RCC 7860 (cell line): ENCODE measurements around the gene ZYG11B.
"Not testable (repeated sequence)": the region's sequence is repeated elsewhere in the genome, so short reads cannot be mapped to it uniquely, and the experiment has no call there.

Experiments
- DNase-seq: peaks from one replicate; pipeline ENCODE4 v3.0.0-alpha.2; 2015; ENCODE audit warnings: low spot score
- FAIRE-seq: peaks from 2 replicates; lab custom pipeline; 2012; peaks lifted over from hg19 to GRCh38; lab: Jason Lieb, UNC

ZYG11B gene

DNA sequence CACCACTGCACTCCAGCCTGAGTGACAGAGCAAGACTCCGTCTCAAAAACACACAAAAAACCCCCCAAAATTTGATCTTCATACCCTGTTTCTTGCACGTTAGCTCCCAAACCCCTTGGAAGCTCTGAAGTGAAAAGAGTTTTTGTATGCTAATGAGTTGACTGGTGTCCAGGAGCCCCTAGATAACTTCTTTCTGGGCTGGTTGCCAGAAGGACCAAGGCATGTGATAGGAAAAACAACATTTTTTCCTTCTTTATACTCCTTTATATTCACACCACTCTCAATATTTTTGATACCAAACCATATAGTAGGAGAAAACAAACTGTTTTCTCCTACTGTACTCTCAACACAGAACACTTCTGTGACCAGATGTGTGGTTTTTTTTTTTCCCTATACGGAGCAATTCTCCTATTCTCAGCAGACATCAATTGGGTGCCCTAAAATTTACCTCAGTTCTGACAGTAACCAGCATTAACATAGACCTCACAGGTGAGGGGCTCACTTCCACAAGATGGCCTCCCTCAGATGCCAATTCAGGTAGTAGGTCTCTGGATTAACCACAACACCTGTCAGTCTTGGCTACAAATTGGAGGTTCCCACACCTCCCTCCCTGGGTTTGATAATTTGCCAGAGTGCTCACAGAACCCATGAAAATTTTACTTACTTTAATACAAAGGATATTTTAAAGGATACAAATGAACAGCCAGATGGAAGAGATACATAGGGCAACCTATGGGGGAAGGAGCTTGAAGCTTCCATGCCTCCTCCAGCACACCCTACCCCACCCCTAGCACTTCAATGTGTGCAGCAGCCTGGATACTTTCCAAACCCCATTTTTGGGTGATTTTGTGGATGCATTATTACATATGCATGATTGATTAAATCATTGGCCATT lies 25.6 kb downstream of the ZYG11B start:
- FAIRE-seq (no peak), DNase-seq (no peak)

DNA sequence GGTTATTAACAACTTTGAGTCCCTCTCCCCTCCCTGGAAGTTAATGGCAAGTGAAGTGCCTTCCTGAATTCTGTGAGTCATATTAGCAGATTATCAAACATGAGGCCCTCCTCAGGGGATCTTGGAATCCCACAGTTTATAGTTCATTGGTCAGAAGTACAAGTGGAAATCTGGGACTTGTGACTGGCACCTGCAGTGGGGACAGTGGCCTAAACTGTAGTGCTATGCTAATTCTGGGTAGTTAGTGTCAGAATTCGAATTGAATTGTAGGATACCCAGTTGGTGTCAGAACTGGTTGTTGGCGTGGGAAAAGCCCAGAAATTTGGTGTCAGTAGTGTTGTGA lies 26.2 kb downstream of the ZYG11B start:
- no peak for DNase-seq
- FAIRE-seq, result no peak

DNA sequence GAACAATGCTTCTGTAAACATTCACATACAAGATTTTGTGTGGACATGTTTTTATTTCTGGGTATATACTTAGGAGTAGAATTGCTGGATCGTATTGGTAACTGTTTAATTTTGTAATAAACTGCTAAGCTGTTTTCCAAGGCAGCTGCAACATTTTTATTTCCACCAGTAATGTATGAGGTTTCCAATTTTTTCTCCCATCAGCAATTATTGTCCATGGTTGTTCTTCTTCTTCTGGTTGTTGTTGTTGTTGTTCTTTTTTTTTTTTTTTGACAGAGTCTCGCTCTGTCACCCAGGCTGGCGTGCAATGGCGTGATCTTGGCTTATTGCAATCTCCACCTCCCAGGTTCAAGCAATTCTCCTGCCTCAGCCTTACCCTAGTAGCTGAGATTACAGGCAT lies 26.9 kb downstream of the ZYG11B start:
- FAIRE-seq (no peak), DNase-seq (no peak)

GRCh38 chr1:52756020-52756419 lies 29.8 kb downstream of the ZYG11B start:
- DNase-seq (no peak), FAIRE-seq (no peak)

DNA sequence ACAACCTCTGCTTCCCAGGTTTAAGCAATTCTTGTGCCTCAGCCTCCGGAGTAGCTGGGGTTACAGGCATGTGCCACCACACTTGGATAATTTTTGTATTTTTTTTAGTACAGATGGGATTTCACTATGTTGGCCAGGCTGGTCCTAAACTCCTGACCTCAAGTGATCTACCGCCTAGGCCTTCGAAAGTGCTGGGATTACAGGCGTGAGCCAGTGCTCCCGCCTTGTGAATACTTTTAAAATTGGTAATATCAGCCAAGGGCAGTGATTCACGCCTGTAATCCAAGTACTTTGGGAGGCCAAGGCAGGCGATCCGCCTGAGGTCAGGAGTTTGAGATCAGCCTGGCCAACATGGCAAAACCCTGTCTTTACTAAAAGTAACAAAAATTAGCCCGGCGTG lies 33.7 kb downstream of the ZYG11B start:
- DNase-seq (no peak), FAIRE-seq (no peak)

- FAIRE-seq, result no peak
- no peak for DNase-seq
Measured at GRCh38 chr1:52767596-52768280, 41.5 kb downstream of the ZYG11B start.

DNA sequence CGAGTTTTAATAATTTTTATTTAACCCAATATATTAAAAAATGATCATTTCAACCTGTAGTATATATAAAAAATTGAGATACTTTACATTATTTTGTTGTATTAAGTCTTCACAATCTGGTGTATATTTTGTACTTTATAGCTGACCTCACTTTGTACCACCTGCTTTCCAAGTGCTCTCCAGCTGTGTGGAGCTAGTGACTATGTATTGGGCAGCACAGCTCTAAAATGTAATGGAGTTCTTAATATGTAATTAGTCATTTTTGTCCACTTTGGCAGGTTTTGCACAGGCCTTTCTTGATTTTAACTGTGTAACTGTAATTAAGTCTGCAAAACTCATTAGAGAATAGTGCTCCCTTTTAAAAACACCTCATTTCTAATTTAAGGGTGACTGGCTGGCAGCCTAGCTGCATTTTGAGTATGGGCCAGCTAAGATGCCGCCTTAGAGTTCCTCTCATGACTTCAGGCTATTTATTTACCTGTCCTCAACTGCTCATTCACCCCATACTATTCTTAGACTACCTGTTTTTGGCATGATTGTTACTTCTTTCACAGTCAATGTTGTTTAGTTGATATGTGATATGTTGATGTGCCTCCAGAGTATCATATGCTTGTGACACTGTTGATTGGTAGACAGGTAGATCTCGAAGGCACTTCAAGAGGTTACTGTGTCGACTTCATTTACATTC lies 43.2 kb downstream of the ZYG11B start:
- FAIRE-seq (no peak), DNase-seq (no peak)

DNA sequence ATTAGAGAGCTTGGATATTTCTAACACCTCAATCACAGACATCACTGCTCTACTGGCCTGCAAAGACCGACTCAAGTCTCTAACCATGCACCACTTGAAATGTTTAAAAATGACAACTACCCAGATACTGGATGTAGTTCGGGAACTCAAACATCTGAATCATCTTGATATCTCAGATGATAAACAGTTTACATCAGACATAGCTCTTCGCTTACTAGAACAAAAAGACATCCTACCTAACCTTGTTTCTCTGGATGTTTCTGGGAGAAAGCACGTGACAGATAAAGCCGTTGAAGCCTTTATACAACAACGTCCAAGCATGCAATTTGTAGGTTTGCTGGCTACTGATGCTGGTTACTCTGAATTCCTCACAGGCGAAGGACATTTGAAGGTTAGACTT lies 45.1 kb downstream of the ZYG11B start:
- DNase-seq (no peak), FAIRE-seq (no peak)

GRCh38 chr1:52786148-52786547 lies 59.9 kb downstream of the ZYG11B start:
- no peak for DNase-seq
- FAIRE-seq, result no peak

DNA sequence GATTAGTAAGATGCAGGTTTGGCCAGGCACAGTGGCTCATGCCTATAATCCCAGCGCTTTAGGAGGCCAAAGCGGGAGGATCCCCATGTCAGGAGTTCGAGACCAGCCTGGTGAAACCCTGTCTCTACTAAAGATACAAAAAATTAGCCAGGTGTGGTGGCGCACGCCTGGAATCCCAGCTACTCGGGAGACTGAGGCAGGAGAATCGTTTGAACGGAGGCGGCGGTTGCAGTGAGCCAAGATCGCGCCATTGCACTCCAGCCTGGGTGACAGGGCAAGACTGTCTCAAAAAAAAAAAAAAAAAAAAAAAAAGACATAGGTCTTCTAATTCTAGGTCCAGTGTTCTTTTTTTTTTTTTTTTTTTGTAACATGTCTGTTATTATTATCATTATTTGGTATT lies 64.2 kb downstream of the ZYG11B start:
- FAIRE-seq, DNase-seq: not testable (repeated sequence)

- DNase-seq, result no peak
- no peak for FAIRE-seq
Measured at GRCh38 chr1:52792036-52792435, 65.8 kb downstream of the ZYG11B start.

DNA sequence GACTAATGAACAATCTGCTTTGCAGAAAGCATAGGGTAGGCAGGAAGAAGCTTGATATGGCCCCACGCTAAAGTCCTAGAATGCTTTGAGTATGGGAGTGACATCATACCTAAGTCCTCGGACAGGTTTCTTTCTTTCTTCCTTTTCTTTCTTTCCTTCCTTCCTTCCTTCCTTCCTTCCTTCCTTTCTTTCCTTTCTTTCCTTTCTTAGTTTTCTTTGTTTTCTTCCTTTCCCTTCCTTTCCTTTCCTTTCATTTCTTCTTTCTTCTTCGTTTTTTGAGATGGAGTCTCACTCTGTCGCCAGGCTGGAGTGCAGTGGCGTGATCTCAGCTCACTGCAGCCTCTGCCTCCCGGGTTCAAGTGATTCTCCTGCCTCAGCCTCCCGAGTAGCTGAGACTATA lies 67.5 kb downstream of the ZYG11B start:
- FAIRE-seq, DNase-seq: not testable (repeated sequence)

DNA sequence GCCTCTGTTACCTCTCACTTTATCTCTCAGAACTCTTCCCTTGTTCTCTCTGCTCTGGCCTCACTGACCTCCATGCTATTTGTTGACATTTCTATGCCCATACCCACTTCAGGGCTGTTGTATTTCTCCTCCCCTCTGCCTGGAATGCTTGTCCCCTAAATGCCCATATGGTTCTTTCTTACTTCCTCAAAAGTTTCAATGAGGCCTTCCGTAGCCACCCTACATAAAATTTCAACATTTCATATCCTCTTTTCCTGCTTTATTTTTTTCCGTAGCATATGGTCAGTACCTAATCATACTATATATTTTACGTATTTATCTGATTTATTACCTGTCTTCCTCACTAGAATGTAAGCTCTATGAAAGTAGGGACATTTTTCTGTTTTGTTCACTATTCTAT lies 69.2 kb downstream of the ZYG11B start:
- no peak for DNase-seq
- FAIRE-seq, result no peak

DNA sequence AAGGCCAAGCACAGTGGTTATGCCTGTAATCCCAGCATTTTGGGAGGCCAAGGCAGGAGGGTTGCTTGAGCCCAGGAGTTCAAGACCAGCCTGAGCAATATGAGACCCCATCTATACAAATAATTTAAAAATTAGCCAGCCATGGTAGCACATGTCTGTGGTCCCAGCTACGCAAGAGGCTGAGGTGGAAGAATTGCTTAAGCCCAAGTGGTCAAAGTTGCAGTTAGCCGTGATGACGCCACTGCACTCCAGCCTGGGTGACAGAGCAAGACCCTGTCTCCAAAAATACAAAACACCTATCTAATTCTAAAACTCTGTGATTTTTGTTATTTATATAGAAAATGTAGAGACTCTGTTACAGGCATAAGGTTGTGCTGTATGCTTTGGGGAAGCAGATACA lies 72.1 kb downstream of the ZYG11B start:
- DNase-seq (no peak), FAIRE-seq (no peak)

GRCh38 chr1:52801011-52801410 lies 74.8 kb downstream of the ZYG11B start:
- FAIRE-seq (no peak), DNase-seq (no peak)

GRCh38 chr1:52804083-52804482 lies 77.8 kb downstream of the ZYG11B start:
- not testable (repeated sequence) for DNase-seq, FAIRE-seq

- DNase-seq (no peak), FAIRE-seq (no peak)
Measured at GRCh38 chr1:52814465-52814864, 88.2 kb downstream of the ZYG11B start.

GRCh38 chr1:52820830-52821229 lies 94.6 kb downstream of the ZYG11B start:
- not testable (repeated sequence) for DNase-seq, FAIRE-seq

- DNase-seq (no peak), FAIRE-seq (peak; percentile 42)
Measured at GRCh38 chr1:52825868-52826267, 99.6 kb downstream of the ZYG11B start.

DNA sequence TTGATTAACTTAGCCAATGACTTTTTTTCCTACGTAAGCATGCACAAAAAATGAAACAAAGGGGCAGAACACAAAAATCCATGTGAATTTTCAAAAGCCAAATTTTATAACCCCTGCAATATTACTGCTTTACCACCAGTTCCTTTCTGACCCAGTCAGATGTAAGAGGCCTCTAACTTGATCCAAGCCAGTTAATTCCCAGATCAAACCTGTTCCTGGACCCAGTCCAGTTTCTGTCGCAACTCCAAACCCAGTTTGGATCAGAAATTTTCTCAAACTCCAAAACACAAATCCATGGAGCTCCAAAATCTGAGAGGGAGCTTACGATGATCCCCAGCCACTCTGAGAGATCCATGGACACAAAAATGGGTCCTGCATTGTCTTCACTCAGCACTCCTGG lies 108.5 kb downstream of the ZYG11B start:
- DNase-seq (no peak), FAIRE-seq (no peak)

DNA sequence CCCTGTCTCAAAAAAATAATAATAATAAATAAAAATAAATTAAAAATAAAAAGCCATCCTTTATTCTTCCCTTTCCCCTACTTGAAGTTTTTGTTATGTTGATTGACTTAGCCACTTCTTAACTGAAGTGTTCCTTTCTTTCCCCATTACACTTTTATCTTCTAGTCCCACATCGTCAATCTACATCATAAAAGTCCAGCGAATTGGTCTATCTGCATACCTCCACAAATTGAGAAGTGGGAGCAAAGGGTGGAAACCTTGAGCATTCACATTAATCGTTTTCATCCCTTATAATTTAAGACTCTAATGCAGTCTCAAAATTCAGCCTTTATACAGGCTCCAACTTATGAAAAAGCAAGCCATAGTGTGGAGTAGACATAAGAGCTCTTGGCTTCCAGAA lies 109.8 kb downstream of the ZYG11B start:
- FAIRE-seq (no peak), DNase-seq (no peak)

DNA sequence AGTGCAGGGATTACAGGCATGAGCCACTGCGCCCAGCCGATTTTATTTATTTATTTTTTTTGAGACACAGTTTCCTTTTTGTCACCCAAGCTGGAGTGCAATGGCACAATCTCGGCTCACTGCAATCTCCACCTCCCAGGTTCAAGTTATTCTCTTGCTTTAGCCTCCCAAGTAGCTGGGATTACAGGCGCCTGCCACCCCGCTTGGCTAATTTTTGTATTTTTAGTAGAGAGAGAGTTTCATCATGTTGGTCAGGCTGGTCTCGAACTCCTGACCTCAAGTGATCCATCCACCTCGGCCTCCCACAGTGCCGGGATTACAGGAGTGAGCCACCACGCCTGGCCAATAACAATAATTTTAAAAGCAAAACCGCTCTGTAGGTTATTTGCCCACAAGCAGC lies 112.9 kb downstream of the ZYG11B start:
- DNase-seq, result not testable (repeated sequence)

More for the DNA sequence above, 112.9 kb downstream of the ZYG11B start:
- FAIRE-seq, result not testable (repeated sequence)
